Lung (tissue), 12 donors: ENCODE data around the gene SPECC1. TPM values are rescaled to one million over a fixed set of nuclear protein-coding genes. Genes with fewer than 3 reads are reported as not detected.

ENCODE experiments used
- ATAC-seq: fragments of 200-7000 bp; cut with Tn5 transposase; one replicate; pipeline ENCODE4 v1.9.1; 2020; ENCODE audit warnings: moderate number of reproducible peaks; ENCODE audit not compliant: insufficient read depth, low FRiP score
- DNase-seq, 3 donors: peaks; one replicate each; pipeline ENCODE4 v3.0.0-alpha.2; 2013 to 2017
- H3K27ac ChIP-seq, 2 donors: one replicate each; pipeline ENCODE4 v1.5.1; 2013; ENCODE audit warnings: mild to moderate bottlenecking in 2 of 2, moderate library complexity in 2 of 2, control low read depth in 1 of 2, inconsistent platforms in 1 of 2, low read depth in 1 of 2, low read length in 1 of 2
- H3K27me3 ChIP-seq, 3 donors: one replicate each; pipeline ENCODE4 v1.5.1; 2013; ENCODE audit warnings: low read length in 2 of 3; ENCODE audit not compliant: control insufficient read depth in 3 of 3, insufficient read depth in 3 of 3
- H3K36me3 ChIP-seq, 4 donors: one replicate each; pipeline ENCODE4 v1.5.1; 2013; ENCODE audit warnings: low read length in 4 of 4, mild to moderate bottlenecking in 1 of 4, moderate library complexity in 1 of 4; ENCODE audit not compliant: control insufficient read depth in 4 of 4, insufficient read depth in 4 of 4
- H3K4me1 ChIP-seq, 5 donors: one replicate each; pipeline ENCODE4 v1.5.1; 2013; ENCODE audit warnings: low read length in 5 of 5, mild to moderate bottlenecking in 2 of 5, moderate library complexity in 1 of 5; ENCODE audit not compliant: control insufficient read depth in 5 of 5, insufficient read depth in 5 of 5
- H3K4me3 ChIP-seq: one replicate; pipeline ENCODE4 v1.5.1; 2013; ENCODE audit warnings: mild to moderate bottlenecking, control low read depth, moderate library complexity
- H3K9ac ChIP-seq, 2 donors: one replicate each; pipeline ENCODE4 v1.5.1; 2013; ENCODE audit warnings: low read length in 2 of 2, control low read depth in 1 of 2; ENCODE audit not compliant: insufficient read depth in 1 of 2
- H3K9me3 ChIP-seq, 4 donors: one replicate each; pipeline ENCODE4 v1.5.1; 2013; ENCODE audit warnings: low read length in 3 of 4, mild to moderate bottlenecking in 1 of 4, moderate library complexity in 1 of 4; ENCODE audit not compliant: control insufficient read depth in 4 of 4, insufficient read depth in 3 of 4
- WGBS, 2 donors: extraction: QIAGEN DNeasy Blood & Tissue Kit; methylation state at CpG; one replicate each; pipeline ENCODE4 v1.1.7; 2013; 5-methylcytosine and 5-hydroxymethylcytosine counted together
- polyA plus RNA-seq, 2 donors: library from polyadenylated mRNA; stranded (reverse); fragments of 200-250 nt; gene quantifications; one replicate each; pipeline ENCODE4 v1.2.1, GENCODE V29; 2013
- total RNA-seq, 2 donors: library from RNA; depleted of rRNA in 1 of 2; stranded (reverse); fragments of >200 nt in 1 of 2; gene quantifications; one replicate each; pipeline ENCODE4 v1.2.1, GENCODE V29; 2014 to 2021
- TF ChIP-seq, protein P1 (sequence below): IDR thresholded peaks from 2 replicates; pipeline ENCODE4 v1.5.1; 2012; ENCODE audit warnings: mild to moderate bottlenecking; ENCODE audit errors: control extremely low read depth, extremely low read depth
- donor health status: control.
- donor health status: control.
- donor health status: Bipolar disorder and iron deficiency.
- donor health status: healthy.
- donor health status: DM: yes; HTN: yes; CAD: no.

SPECC1 gene
- total and polyA plus RNA-seq, 4 donors, result 8.8 to 27.1 (median 14.7) TPM

DNA sequence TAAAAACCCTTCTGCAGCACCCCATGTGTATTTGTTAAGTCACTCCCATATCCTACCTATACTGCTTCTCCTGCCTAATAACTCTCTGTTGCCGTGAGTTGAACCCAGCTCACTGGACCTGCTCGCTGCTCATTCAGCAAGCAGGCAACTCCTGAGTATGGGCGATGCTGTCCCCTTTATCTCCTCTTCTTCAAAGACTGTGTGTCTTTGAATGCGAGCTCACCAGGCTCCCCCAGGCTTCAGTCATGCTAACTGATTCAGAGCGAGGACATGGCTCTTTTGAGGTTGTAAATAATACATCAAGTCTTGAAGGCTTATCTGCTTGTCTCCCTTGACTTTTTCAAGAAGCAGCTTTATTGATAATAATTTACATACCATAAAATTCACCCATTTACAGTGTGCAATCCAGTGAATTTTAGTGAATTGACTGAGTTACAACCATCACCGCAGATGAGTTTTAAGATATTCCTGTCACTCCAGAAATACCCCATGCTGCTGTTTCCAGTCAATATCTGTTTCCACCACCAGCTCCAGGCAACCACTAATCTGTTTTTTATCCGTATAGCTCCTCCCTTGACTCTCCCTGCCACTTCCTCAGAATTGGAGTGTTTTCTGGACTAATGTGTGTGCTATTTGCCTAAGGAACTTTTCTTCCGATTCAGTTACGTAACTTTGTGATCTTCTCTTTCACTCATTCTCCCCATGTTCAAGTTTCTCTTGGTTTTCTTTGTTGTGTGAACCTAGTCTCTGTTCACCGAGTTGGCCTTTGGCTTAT lies 132.2 kb downstream of the SPECC1 start:
- Histone ChIP-seq H3K36me3 (no peaks in the 10 kb centered on the region), H3K4me3 (no peak overlapping the region), H3K9me3 (no peaks in the 10 kb centered on the region), H3K9ac (no peak overlapping the region), H3K27me3 (no peaks in the 10 kb centered on the region), H3K4me1 (no peaks in the 10 kb centered on the region), H3K27ac (no peak overlapping the region)
- peak in 2 of 3 donors; percentile 32 to 37 for DNase-seq
- 62 to 77% methylated on average over 10 of the region's 10 CpGs for WGBS, 2 donors
- TF ChIP-seq, protein P1, sequence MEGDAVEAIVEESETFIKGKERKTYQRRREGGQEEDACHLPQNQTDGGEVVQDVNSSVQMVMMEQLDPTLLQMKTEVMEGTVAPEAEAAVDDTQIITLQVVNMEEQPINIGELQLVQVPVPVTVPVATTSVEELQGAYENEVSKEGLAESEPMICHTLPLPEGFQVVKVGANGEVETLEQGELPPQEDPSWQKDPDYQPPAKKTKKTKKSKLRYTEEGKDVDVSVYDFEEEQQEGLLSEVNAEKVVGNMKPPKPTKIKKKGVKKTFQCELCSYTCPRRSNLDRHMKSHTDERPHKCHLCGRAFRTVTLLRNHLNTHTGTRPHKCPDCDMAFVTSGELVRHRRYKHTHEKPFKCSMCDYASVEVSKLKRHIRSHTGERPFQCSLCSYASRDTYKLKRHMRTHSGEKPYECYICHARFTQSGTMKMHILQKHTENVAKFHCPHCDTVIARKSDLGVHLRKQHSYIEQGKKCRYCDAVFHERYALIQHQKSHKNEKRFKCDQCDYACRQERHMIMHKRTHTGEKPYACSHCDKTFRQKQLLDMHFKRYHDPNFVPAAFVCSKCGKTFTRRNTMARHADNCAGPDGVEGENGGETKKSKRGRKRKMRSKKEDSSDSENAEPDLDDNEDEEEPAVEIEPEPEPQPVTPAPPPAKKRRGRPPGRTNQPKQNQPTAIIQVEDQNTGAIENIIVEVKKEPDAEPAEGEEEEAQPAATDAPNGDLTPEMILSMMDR, result no peak
- ATAC-seq, result no peak

DNA sequence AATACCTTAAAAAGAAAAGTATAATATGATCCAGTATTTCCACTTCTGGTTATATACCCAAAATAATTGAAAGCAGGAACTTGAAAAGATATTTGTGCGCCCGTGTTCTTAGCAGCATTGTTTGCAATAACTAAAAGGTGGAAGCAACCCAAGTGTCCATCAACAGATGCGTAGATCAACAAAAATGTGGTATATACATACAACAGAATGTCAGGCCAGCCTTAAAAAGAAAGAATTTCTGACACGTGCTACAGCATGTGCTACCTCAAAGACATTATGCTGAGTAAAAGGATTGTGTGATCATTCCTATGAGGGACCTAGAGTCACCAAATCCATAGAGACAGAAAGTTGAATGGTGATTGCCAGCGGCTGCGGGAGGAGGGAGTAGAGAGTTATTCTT lies 133.1 kb downstream of the SPECC1 start:
- Histone ChIP-seq H3K27ac (no peak overlapping the region), H3K4me3 (no peak overlapping the region), H3K36me3 (no peaks in the 10 kb centered on the region), H3K9ac (no peak overlapping the region), H3K9me3 (no peaks in the 10 kb centered on the region), H3K4me1 (no peaks in the 10 kb centered on the region), H3K27me3 (no peaks in the 10 kb centered on the region)
- TF ChIP-seq, protein P1, result no peak
- ATAC-seq, result no peak
- 90 to 94% methylated on average over 6 of the region's 6 CpGs for WGBS, 2 donors
- no peak for DNase-seq

DNA sequence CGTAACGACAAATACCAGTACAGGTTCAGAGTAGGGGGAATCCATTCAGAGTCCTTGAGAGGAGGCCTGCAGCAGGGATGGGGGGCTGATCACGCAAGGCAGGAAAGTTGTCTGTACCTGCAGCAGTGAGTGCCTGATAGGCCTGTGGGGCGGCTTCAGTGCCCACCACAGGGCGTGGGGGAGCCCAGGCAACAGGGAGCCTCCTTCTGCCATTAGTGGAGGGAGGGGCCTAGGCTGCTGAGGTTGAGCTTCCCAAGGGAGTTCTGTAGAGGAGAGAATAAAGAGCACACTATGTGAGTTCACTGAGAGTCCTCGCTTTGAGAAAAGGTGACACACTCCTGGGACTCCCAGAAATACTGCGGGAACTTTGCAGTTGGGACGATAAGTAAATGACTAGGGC lies 134.6 kb downstream of the SPECC1 start:
- TF ChIP-seq, protein P1, result no peak
- WGBS, 2 donors, result 92 to 95% methylated on average over 8 of the region's 8 CpGs
- H3K9me3 ChIP-seq, result no peaks in the 10 kb centered on the region
- no peaks in the 10 kb centered on the region for H3K4me1 ChIP-seq
- no peak overlapping the region for H3K9ac ChIP-seq
- DNase-seq (no peak), ATAC-seq (no peak)
- H3K27me3 ChIP-seq, result no peaks in the 10 kb centered on the region
- no peak overlapping the region for H3K27ac ChIP-seq
- H3K4me3 ChIP-seq, result no peak overlapping the region
- no peaks in the 10 kb centered on the region for H3K36me3 ChIP-seq
